CD4-positive, CD25-positive, alpha-beta regulatory T cell (primary cell): ENCODE data around the gene GPATCH1. TPM values are rescaled to one million over a fixed set of nuclear protein-coding genes. Genes with fewer than 3 reads are reported as not detected.

Source experiments
- ATAC-seq, 2 donors: fragments of 150-1000 bp; cut with Tn5 transposase; one replicate each; pipeline ENCODE4 v1.10.0; 2021; ENCODE audit warnings: low read depth in 2 of 2, moderate number of reproducible peaks in 2 of 2, moderate library complexity in 1 of 2
- DNase-seq, 3 donors: peaks; one replicate each; pipeline versions ENCODE4 v3.0.0 to v3.0.0-alpha.2; 2012 to 2022; ENCODE audit warnings: mixed read lengths in 1 of 3
- H3K27ac ChIP-seq: one replicate; pipeline ENCODE4 v1.7.0; 2013; ENCODE audit warnings: mild to moderate bottlenecking, low read length; ENCODE audit not compliant: insufficient read depth, poor library complexity, severe bottlenecking
- H3K27me3 ChIP-seq: one replicate; pipeline ENCODE4 v1.7.0; 2013; ENCODE audit warnings: low read length; ENCODE audit not compliant: control insufficient read depth, insufficient read depth
- H3K36me3 ChIP-seq: one replicate; pipeline ENCODE4 v1.7.0; 2013; ENCODE audit warnings: mild to moderate bottlenecking, low read length, moderate library complexity; ENCODE audit not compliant: control insufficient read depth, insufficient read depth
- H3K4me1 ChIP-seq: 2 replicates; pipeline ENCODE4 v1.7.0; 2013; ENCODE audit warnings: mild to moderate bottlenecking, low read length; ENCODE audit not compliant: insufficient read depth, control insufficient read depth, poor library complexity, severe bottlenecking
- H3K4me3 ChIP-seq: one replicate; pipeline ENCODE4 v1.7.0; 2013; ENCODE audit warnings: low read depth, mild to moderate bottlenecking, low read length, moderate library complexity
- H3K9me3 ChIP-seq, 2 experiments: 1 replicate in 1 of 2; 2 replicates in 1 of 2; pipeline ENCODE4 v1.7.0; 2013; ENCODE audit warnings: low read length in 2 of 2, mild to moderate bottlenecking in 1 of 2, moderate library complexity in 1 of 2; ENCODE audit not compliant: control insufficient read depth in 2 of 2
- H3K27ac Mint-ChIP-seq, 3 donors: one replicate each; pipeline ENCODE4 v1.8.0; 2020 to 2022; ENCODE audit warnings: mild to moderate bottlenecking in 3 of 3, mixed read lengths in 3 of 3, moderate library complexity in 2 of 3
- H3K27me3 Mint-ChIP-seq: one replicate; pipeline ENCODE4 v1.8.0; 2022; ENCODE audit warnings: mild to moderate bottlenecking, mixed read lengths
- H3K36me3 Mint-ChIP-seq: one replicate; pipeline ENCODE4 v1.8.0; 2020; ENCODE audit warnings: mixed read lengths
- H3K4me1 Mint-ChIP-seq, 4 donors: one replicate each; pipeline ENCODE4 v1.8.0; 2020 to 2022; ENCODE audit warnings: mixed read lengths in 4 of 4, mild to moderate bottlenecking in 1 of 4
- H3K4me3 Mint-ChIP-seq, 4 donors: one replicate each; pipeline ENCODE4 v1.8.0; 2020 to 2022; ENCODE audit warnings: mild to moderate bottlenecking in 4 of 4, mixed read lengths in 4 of 4, moderate library complexity in 3 of 4
- H3K9me3 Mint-ChIP-seq, 7 donors: one replicate each; pipeline ENCODE4 v1.8.0; 2020 to 2022; ENCODE audit warnings: mixed read lengths in 7 of 7, mild to moderate bottlenecking in 3 of 7, moderate library complexity in 2 of 7
- polyA plus RNA-seq, 4 donors: library from polyadenylated mRNA; unstranded; fragments of 300-500 nt; fragmentation: Illumina TruSeq; gene quantifications; one replicate each; pipeline ENCODE4 v1.2.3, GENCODE V29; 2021
- total RNA-seq: library from RNA; stranded (reverse); gene quantifications from one replicate; pipeline ENCODE4 v1.2.3, GENCODE V29; 2022

GPATCH1 gene
- total and polyA plus RNA-seq, 5 donors from 2014 or later = 3.9 to 9.6 (median 5.0) TPM

GRCh38 chr19:33066543-33066942 is 14.4 kb upstream of the GPATCH1 start:
- Mint-ChIP-seq H3K4me3 (peak overlapping the region in 2 of 4 donors; percentile 59 to 66), H3K27ac (no peak overlapping the region), H3K4me1 (peaks cover 0 to 5% (median 0%) of the 10 kb centered on the region in 4 donors), H3K9me3 (peaks cover 0 to 1% (median 0%) of the 10 kb centered on the region in 7 donors), H3K36me3 (no peaks in the 10 kb centered on the region), H3K27me3 (peaks cover 35% of the 10 kb centered on the region)
- no peak for ATAC-seq
- H3K36me3 ChIP-seq = no peaks in the 10 kb centered on the region
- no peak overlapping the region for H3K27ac ChIP-seq
- no peak overlapping the region for H3K4me3 ChIP-seq
- H3K27me3 ChIP-seq = no peaks in the 10 kb centered on the region
- H3K4me1 ChIP-seq = peaks cover 6% of the 10 kb centered on the region
- H3K9me3 ChIP-seq = no peaks in the 10 kb centered on the region
- no peak for DNase-seq

- peaks cover 0 to 5% (median 0%) of the 10 kb centered on the region in 4 donors for H3K4me1 Mint-ChIP-seq
- DNase-seq = no peak
These were observed 13.9 kb upstream of the GPATCH1 start for GRCh38 chr19:33067121-33067520.

GRCh38 chr19:33071887-33072286 is 9.1 kb upstream of the GPATCH1 start:
- Histone ChIP-seq H3K36me3 (no peaks in the 10 kb centered on the region), H3K27ac (no peak overlapping the region), H3K4me1 (no peaks in the 10 kb centered on the region), H3K9me3 (no peaks in the 10 kb centered on the region), H3K27me3 (no peaks in the 10 kb centered on the region), H3K4me3 (no peak overlapping the region)
- Mint-ChIP-seq H3K4me1 (no peaks in the 10 kb centered on the region), H3K27me3 (peaks cover 12% of the 10 kb centered on the region), H3K9me3 (peaks cover 0 to 2% (median 0%) of the 10 kb centered on the region in 7 donors), H3K4me3 (no peak overlapping the region), H3K27ac (no peak overlapping the region), H3K36me3 (no peaks in the 10 kb centered on the region)
- ATAC-seq (no peak), DNase-seq (no peak)

More at GRCh38 chr19:33067121-33067520, 13.9 kb upstream of the GPATCH1 start:
- ATAC-seq = no peak
- no peak overlapping the region for H3K27ac Mint-ChIP-seq
- no peak overlapping the region for H3K4me3 Mint-ChIP-seq
- H3K4me1 ChIP-seq = peaks cover 6% of the 10 kb centered on the region
- no peaks in the 10 kb centered on the region for H3K9me3 ChIP-seq
- no peaks in the 10 kb centered on the region for H3K36me3 ChIP-seq
- H3K36me3 Mint-ChIP-seq = no peaks in the 10 kb centered on the region
- no peak overlapping the region for H3K4me3 ChIP-seq
- H3K27me3 ChIP-seq = no peaks in the 10 kb centered on the region
- H3K9me3 Mint-ChIP-seq = peaks cover 0 to 3% (median 0%) of the 10 kb centered on the region in 7 donors
- no peak overlapping the region for H3K27ac ChIP-seq
- peaks cover 29% of the 10 kb centered on the region for H3K27me3 Mint-ChIP-seq

- peaks cover 1% of the 10 kb centered on the region for H3K4me1 ChIP-seq
- no peaks in the 10 kb centered on the region for H3K9me3 ChIP-seq
- no peak overlapping the region for H3K27ac ChIP-seq
- DNase-seq = no peak
- no peaks in the 10 kb centered on the region for H3K27me3 ChIP-seq
- Mint-ChIP-seq H3K27me3 (peaks cover 6% of the 10 kb centered on the region), H3K4me3 (no peak overlapping the region), H3K36me3 (no peaks in the 10 kb centered on the region), H3K27ac (no peak overlapping the region), H3K9me3 (peaks cover 0 to 2% (median 0%) of the 10 kb centered on the region in 7 donors), H3K4me1 (peaks cover 0 to 8% (median under 1%) of the 10 kb centered on the region in 4 donors)
- H3K36me3 ChIP-seq = no peaks in the 10 kb centered on the region
- no peak overlapping the region for H3K4me3 ChIP-seq
- ATAC-seq = no peak
These were observed 5.5 kb upstream of the GPATCH1 start for GRCh38 chr19:33075519-33075918.

- DNase-seq = no peak
- no peak overlapping the region for H3K27ac Mint-ChIP-seq
- peaks cover 19% of the 10 kb centered on the region for H3K36me3 Mint-ChIP-seq
These were observed 4.7 kb downstream of the GPATCH1 start for GRCh38 chr19:33085570-33086128.

GRCh38 chr19:33086955-33087354 is 6.0 kb downstream of the GPATCH1 start:
- H3K4me3 ChIP-seq = no peak overlapping the region
- H3K9me3 Mint-ChIP-seq = no peaks in the 10 kb centered on the region
- no peaks in the 10 kb centered on the region for H3K27me3 ChIP-seq
- ATAC-seq (no peak), DNase-seq (no peak)
- no peak overlapping the region for H3K4me3 Mint-ChIP-seq
- H3K36me3 ChIP-seq = peaks cover 38% of the 10 kb centered on the region
- H3K27ac Mint-ChIP-seq = no peak overlapping the region
- no peaks in the 10 kb centered on the region for H3K9me3 ChIP-seq
- peaks cover 2 to 20% (median 11%) of the 10 kb centered on the region in 4 donors for H3K4me1 Mint-ChIP-seq
- peaks cover 7% of the 10 kb centered on the region for H3K4me1 ChIP-seq
- no peak overlapping the region for H3K27ac ChIP-seq
- peaks cover 23% of the 10 kb centered on the region for H3K36me3 Mint-ChIP-seq
- no peaks in the 10 kb centered on the region for H3K27me3 Mint-ChIP-seq

More at GRCh38 chr19:33085570-33086128, 4.7 kb downstream of the GPATCH1 start:
- Mint-ChIP-seq H3K27me3 (no peaks in the 10 kb centered on the region), H3K4me1 (peaks cover 11 to 33% (median 22%) of the 10 kb centered on the region in 4 donors), H3K4me3 (peak overlapping the region in 1 of 4 donors; percentile 39), H3K9me3 (no peaks in the 10 kb centered on the region)
- H3K27me3 ChIP-seq = no peaks in the 10 kb centered on the region
- no peak overlapping the region for H3K4me3 ChIP-seq
- H3K36me3 ChIP-seq = peaks cover 27% of the 10 kb centered on the region
- H3K9me3 ChIP-seq = no peaks in the 10 kb centered on the region
- peaks cover 18% of the 10 kb centered on the region for H3K4me1 ChIP-seq
- ATAC-seq = no peak
- no peak overlapping the region for H3K27ac ChIP-seq

GRCh38 chr19:33089010-33089409 is 8.0 kb downstream of the GPATCH1 start:
- Mint-ChIP-seq H3K36me3 (peaks cover 31% of the 10 kb centered on the region), H3K27ac (no peak overlapping the region), H3K9me3 (no peaks in the 10 kb centered on the region), H3K4me3 (no peak overlapping the region), H3K4me1 (peaks cover 2 to 14% (median 7%) of the 10 kb centered on the region in 4 donors), H3K27me3 (no peaks in the 10 kb centered on the region)
- Histone ChIP-seq H3K36me3 (peaks cover 56% of the 10 kb centered on the region), H3K27ac (no peak overlapping the region), H3K4me3 (no peak overlapping the region), H3K9me3 (no peaks in the 10 kb centered on the region), H3K27me3 (no peaks in the 10 kb centered on the region), H3K4me1 (no peaks in the 10 kb centered on the region)
- DNase-seq (no peak), ATAC-seq (no peak)

GRCh38 chr19:33090179-33090578 is 9.2 kb downstream of the GPATCH1 start:
- H3K4me3 Mint-ChIP-seq = no peak overlapping the region
- no peak overlapping the region for H3K4me3 ChIP-seq
- no peak for DNase-seq
- peak overlapping the region in 1 of 3 donors; percentile 47 for H3K27ac Mint-ChIP-seq
- H3K4me1 ChIP-seq = no peaks in the 10 kb centered on the region
- H3K27ac ChIP-seq = no peak overlapping the region
- H3K27me3 Mint-ChIP-seq = no peaks in the 10 kb centered on the region
- peaks cover 2 to 5% (median 5%) of the 10 kb centered on the region in 4 donors for H3K4me1 Mint-ChIP-seq
- H3K36me3 Mint-ChIP-seq = peaks cover 35% of the 10 kb centered on the region
- no peak for ATAC-seq
- peaks cover 61% of the 10 kb centered on the region for H3K36me3 ChIP-seq
- H3K9me3 ChIP-seq = no peaks in the 10 kb centered on the region
- H3K27me3 ChIP-seq = no peaks in the 10 kb centered on the region
- no peaks in the 10 kb centered on the region for H3K9me3 Mint-ChIP-seq
